IPS DF 6.9 (cell line): ENCODE data around the gene KIAA0753.
"Not testable (repeated sequence)": the region's sequence is repeated elsewhere in the genome, so short reads cannot be mapped to it uniquely, and the experiment has no call there.

Source experiments
- DNase-seq: peaks from one replicate; pipeline ENCODE4 v3.0.0-alpha.2; 2013; ENCODE audit warnings: low read depth, low spot score
- H3K27ac ChIP-seq: one replicate; pipeline ENCODE4 v1.5.1; 2013; ENCODE audit warnings: low read length, control low read depth
- H3K27me3 ChIP-seq: 2 replicates; pipeline ENCODE4 v1.6.1; 2013; ENCODE audit warnings: mild to moderate bottlenecking, low read length; ENCODE audit not compliant: control insufficient read depth, insufficient read depth
- H3K36me3 ChIP-seq: 2 replicates; pipeline ENCODE4 v1.6.1; 2013; ENCODE audit warnings: low read length; ENCODE audit not compliant: control insufficient read depth, insufficient read depth
- H3K4me1 ChIP-seq: 2 replicates; pipeline ENCODE4 v1.6.1; 2013; ENCODE audit warnings: low read length; ENCODE audit not compliant: control insufficient read depth, insufficient read depth
- H3K4me3 ChIP-seq: 2 replicates; pipeline ENCODE4 v1.5.1; 2013; ENCODE audit warnings: mild to moderate bottlenecking, low read length
- H3K9me3 ChIP-seq: 2 replicates; pipeline ENCODE4 v1.6.1; 2013; ENCODE audit warnings: low read length, inconsistent platforms; ENCODE audit not compliant: control insufficient read depth, insufficient read depth
- WGBS: extraction: QIAGEN DNeasy Blood & Tissue Kit; methylation state at CpG from one replicate; pipeline ENCODE4 v1.1.7; 2013; ENCODE audit warnings: mixed read lengths, missing lambda C conversion rate; ENCODE audit not compliant: insufficient read length, insufficient coverage; 5-methylcytosine and 5-hydroxymethylcytosine counted together

KIAA0753 gene

DNA sequence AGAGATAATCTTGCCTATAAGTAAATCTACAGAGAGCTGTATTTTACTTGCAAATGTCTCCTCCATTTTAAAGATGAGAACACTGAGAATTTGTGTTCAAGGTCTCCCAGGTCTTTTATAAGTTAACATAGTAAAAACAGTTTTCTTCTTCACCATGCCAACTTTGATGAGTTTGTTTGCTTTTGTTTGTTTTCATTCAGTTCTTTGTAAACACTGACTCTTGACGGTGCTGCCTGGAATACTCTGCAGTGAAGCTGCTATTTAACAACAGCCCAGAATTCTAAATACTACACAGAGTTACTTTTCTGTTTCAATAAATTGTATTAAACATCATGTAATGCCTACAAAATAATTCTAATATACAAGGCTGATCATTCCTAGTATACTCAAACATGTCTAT lies 42.8 kb downstream of the KIAA0753 start:
- Histone ChIP-seq H3K27ac (no peak overlapping the region), H3K36me3 (0 out of 2 replicates have a peak, but pooled peaks cover 3% of the 10 kb centered on the region), H3K4me3 (no peak overlapping the region), H3K4me1 (no peaks in the 10 kb centered on the region), H3K27me3 (no peaks in the 10 kb centered on the region), H3K9me3 (no peaks in the 10 kb centered on the region)
- no CpG with 5 or more reads among the region's 1 CpG for WGBS
- no peak for DNase-seq

DNA sequence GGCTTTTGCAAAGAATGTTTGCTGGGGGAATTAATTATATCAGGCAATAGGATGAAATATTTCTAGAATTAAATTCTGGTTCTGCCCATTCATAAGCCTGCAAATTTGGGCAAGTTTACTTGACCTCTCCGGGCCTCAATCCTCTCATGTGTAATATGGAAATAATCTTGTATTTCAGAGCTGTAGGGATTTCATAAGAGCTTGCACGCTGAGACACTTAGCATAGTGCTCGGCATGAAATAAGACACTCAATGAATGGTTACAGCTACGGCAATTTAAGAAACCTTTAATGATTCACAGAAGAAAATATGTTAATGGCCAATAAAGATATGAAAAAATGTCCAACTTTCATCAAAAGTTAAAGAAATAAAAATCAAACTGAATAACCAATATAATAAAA lies 43.6 kb downstream of the KIAA0753 start:
- WGBS = no CpG with 5 or more reads among the region's 4 CpGs
- H3K36me3 ChIP-seq = 0 out of 2 replicates have a peak, but pooled peaks cover 3% of the 10 kb centered on the region
- no peak overlapping the region for H3K27ac ChIP-seq
- no peaks in the 10 kb centered on the region for H3K27me3 ChIP-seq
- DNase-seq = no peak
- no peaks in the 10 kb centered on the region for H3K9me3 ChIP-seq
- no peaks in the 10 kb centered on the region for H3K4me1 ChIP-seq
- no peak overlapping the region for H3K4me3 ChIP-seq

DNA sequence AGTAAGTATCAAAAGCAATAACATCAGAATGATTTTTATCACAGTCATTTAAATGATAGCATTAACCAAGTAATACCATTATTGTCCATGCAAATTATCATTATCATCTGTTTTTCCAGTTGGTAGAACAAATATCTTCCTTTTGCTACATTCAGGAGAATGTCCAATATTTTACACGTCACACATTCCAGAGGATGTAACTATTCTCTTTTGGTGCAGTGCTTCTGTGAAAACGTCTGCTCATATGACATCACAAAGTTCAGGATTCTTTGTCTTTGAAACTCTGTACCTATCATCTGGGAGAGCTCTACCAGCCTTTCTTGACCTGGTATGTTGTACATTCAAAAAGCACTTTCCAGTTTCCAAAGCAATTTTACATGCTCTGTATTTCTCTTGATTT lies 44.0 kb downstream of the KIAA0753 start:
- Histone ChIP-seq H3K4me1 (no peaks in the 10 kb centered on the region), H3K9me3 (no peaks in the 10 kb centered on the region), H3K36me3 (0 out of 2 replicates have a peak, but pooled peaks cover 3% of the 10 kb centered on the region), H3K27me3 (no peaks in the 10 kb centered on the region), H3K27ac (no peak overlapping the region), H3K4me3 (no peak overlapping the region)
- no CpG with 5 or more reads among the region's 2 CpGs for WGBS
- DNase-seq = no peak

DNA sequence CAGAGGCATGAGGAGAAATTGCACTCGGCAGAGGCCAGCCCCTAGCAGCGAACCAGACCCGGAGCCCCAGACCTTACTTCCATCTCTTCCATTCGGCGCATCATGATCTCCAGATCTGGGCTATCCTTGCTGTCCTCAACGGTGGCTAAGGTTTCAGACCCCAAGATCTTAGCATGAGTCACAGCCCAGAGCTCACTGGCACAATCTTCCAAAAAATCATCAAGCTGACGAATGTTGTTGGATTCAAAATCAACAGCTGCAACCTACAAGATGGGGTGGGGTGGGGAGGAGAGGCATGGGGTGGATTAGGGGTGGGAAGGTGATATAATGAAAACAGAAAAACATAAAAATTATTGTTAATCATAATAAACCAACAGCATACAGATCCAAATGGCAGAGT lies 44.4 kb downstream of the KIAA0753 start:
- Histone ChIP-seq H3K27me3 (no peaks in the 10 kb centered on the region), H3K9me3 (no peaks in the 10 kb centered on the region), H3K36me3 (0 out of 2 replicates have a peak, but pooled peaks cover 3% of the 10 kb centered on the region), H3K4me1 (no peaks in the 10 kb centered on the region), H3K27ac (no peak overlapping the region), H3K4me3 (no peak overlapping the region)
- no CpG with 5 or more reads among the region's 7 CpGs for WGBS
- DNase-seq = no peak

DNA sequence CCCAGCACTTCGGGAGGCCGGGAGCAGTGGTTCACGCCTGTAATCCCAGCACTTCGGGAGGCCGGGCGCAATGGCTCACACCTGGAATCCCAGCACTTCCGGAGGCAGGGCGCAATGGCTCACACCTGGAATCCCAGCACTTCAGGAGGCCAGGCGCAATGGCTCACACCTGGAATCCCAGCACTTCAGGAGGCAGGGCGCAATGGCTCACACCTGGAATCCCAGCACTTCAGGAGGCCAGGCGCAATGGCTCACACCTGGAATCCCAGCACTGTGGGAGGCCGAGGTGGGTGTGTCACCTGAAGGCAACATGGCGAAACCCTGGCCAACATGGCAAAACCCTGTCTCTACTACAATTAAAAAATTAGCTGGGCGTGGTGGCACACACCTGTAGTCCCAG lies 47.1 kb downstream of the KIAA0753 start:
- H3K27me3 ChIP-seq, H3K9me3 ChIP-seq, DNase-seq, H3K27ac ChIP-seq, H3K4me1 ChIP-seq, H3K4me3 ChIP-seq, H3K36me3 ChIP-seq: not testable (repeated sequence)
- WGBS = no CpG with 5 or more reads among the region's 14 CpGs

DNA sequence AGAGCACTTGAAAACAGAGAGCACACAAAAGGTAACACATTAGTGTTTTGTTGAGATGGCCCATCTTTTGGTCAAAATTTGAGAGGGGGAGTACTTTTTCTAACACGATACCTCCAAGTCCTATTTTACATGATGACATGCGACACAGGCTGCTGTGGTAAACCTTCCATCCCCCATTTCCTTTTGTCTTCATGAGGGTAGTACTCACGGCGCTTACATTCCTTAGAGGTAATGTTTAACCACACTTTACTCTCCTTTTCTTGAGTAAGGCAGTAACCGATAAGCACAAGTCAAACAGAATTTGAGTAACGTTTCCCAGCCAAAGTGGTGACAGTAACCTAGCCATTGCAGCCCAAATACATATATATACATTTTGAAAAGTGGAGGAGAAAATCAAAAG lies 48.3 kb downstream of the KIAA0753 start:
- no peak overlapping the region for H3K27ac ChIP-seq
- no peaks in the 10 kb centered on the region for H3K4me1 ChIP-seq
- H3K36me3 ChIP-seq = peaks cover 9% of the 10 kb centered on the region; the same call in 1 of the 2 replicates
- DNase-seq = no peak
- H3K27me3 ChIP-seq = no peaks in the 10 kb centered on the region
- no CpG with 5 or more reads among the region's 6 CpGs for WGBS
- H3K9me3 ChIP-seq = no peaks in the 10 kb centered on the region
- H3K4me3 ChIP-seq = no peak overlapping the region

DNA sequence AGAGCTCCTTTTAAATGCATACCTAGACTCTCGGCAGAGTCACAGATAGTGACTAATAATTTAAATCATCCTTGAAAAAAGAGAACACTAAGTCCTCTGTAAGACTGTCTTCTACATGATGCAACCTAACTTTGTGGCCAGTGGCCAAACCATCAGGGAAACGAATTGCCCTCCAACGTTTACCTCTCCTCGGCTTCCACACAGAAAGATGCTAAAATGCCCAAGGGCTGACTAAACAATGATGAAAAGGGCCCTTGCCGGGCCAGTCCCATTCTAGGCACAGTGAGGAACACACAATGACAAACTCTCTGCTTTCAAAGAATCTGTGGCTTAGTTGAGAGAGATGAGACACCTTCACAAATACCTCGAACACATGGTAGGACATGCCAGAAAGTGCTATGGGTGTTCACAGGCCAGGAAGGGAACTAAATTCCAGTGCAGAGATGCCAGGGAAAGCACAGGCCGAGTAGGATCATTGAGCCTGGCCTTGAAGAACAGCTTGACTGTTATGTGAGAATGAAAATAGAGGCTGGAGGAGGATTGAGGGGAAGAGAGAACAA lies 48.8 kb downstream of the KIAA0753 start:
- H3K4me1 ChIP-seq = no peaks in the 10 kb centered on the region
- no CpG with 5 or more reads among the region's 7 CpGs for WGBS
- H3K9me3 ChIP-seq = no peaks in the 10 kb centered on the region
- H3K4me3 ChIP-seq = no peak overlapping the region
- DNase-seq = no peak
- no peaks in the 10 kb centered on the region for H3K27me3 ChIP-seq
- no peak overlapping the region for H3K27ac ChIP-seq
- H3K36me3 ChIP-seq = peaks cover 9% of the 10 kb centered on the region; the same call in 1 of the 2 replicates

DNA sequence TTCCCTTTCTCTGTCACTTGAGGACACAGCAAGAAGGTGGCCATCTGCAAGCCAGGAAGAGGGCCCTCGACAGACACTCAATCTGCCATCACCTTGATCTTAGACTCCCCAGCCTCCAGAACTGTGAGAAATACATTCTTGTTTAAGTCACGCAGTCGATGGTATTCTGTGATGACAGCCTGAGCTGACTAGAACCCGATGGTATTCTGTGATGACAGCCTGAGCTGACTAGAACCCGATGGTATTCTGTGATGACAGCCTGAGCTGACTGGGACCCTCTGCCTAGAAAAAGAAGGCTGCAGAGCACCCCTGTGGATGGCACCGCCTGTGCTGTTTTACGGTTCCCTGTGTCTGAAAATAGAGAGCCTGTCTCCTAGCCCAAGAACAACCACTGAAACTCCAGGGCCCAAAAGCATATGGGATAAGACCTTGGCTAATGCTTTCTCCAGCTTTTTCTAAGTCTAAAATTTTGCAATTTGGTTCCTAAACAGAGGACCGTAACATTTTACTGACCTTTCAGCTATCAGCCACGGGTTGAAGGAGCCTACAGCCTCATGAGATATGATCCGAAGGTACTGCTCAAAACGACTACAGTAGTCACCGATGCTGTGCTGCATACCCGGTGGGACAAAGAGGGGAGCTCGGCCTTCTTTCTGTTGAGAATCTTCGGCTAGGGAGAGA lies 51.1 kb downstream of the KIAA0753 start:
- no CpG with 5 or more reads among the region's 15 CpGs for WGBS
- Histone ChIP-seq H3K27ac (no peak overlapping the region), H3K4me1 (no peaks in the 10 kb centered on the region), H3K9me3 (no peaks in the 10 kb centered on the region), H3K36me3 (peaks cover 9% of the 10 kb centered on the region; the same call in 1 of the 2 replicates), H3K4me3 (no peak overlapping the region), H3K27me3 (no peaks in the 10 kb centered on the region)
- DNase-seq = no peak

DNA sequence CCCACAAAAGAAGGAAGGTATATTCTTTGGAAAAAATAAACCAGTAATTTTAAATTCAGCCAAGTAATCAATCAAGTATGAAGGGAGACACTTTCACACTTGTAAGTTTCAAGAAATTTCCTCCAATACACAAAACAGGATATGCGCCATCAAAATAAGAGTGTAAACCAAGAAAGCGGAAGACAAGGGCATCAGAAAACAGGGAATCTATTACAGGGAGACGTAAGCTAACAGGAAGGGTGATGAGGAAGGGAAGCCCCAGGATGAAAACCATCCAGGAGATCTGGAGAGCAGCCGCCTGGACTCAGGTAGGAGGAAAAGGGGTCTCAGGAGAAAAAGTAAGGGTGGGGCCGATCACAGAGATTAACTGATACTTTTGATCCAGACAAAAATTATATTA lies 52.3 kb downstream of the KIAA0753 start:
- WGBS = no CpG with 5 or more reads among the region's 5 CpGs
- H3K9me3 ChIP-seq = no peaks in the 10 kb centered on the region; the same call in 1 of the 2 replicates
- no peak overlapping the region for H3K4me3 ChIP-seq
- no peaks in the 10 kb centered on the region for H3K4me1 ChIP-seq
- peaks cover 9% of the 10 kb centered on the region; the same call in 1 of the 2 replicates for H3K36me3 ChIP-seq
- no peak overlapping the region for H3K27ac ChIP-seq
- no peak for DNase-seq
- no peaks in the 10 kb centered on the region for H3K27me3 ChIP-seq

DNA sequence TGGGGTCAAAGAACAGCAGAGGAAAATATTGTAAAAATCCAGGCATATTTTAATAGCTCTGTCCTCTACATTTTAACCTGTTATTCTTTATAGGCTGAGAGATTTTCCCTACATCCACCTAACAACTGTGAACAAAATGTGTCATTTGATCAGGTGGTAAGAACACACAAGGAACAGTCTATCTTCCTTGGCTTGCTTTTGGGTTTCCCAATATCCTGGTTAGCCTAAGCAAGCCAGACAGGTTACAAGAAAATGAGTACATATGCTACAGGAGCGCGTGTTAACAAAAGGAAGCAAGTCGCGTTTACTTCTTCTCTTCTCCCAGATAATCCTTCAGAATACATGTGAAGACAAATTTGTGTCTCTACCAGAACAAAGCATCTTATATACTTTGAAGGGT lies 53.2 kb downstream of the KIAA0753 start:
- no peak for DNase-seq
- Histone ChIP-seq H3K9me3 (no peaks in the 10 kb centered on the region; the same call in 1 of the 2 replicates), H3K4me1 (no peaks in the 10 kb centered on the region), H3K27ac (no peak overlapping the region), H3K27me3 (no peaks in the 10 kb centered on the region), H3K36me3 (peaks cover 9% of the 10 kb centered on the region; the same call in 1 of the 2 replicates), H3K4me3 (no peak overlapping the region)
- WGBS = no CpG with 5 or more reads among the region's 4 CpGs

DNA sequence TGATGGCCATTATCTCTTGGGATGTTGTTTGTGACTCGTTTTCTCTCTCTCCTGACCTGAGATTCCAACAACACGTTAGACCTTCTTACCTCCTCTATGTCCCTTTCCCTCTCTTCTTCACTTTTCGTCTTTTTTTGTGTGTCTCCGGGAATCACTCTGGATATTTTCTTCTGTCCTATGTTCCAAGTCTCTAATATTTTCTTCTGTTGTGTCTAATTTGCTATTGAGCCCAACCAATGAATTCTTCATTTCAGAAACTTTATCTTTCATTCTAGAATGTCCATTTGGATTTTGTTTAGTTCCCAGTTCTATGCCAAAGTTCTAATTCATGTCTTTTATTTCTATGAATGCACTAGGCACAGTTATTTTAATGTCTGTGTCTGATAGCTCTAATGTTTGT lies 57.1 kb downstream of the KIAA0753 start:
- DNase-seq = no peak
- WGBS = no CpG with 5 or more reads among the region's 4 CpGs
- H3K36me3 ChIP-seq = peaks cover 3% of the 10 kb centered on the region; the same call in 1 of the 2 replicates

More for the DNA sequence above, 57.1 kb downstream of the KIAA0753 start:
- no peak overlapping the region for H3K27ac ChIP-seq
- H3K27me3 ChIP-seq = no peaks in the 10 kb centered on the region
- H3K4me3 ChIP-seq = no peak overlapping the region
- no peaks in the 10 kb centered on the region for H3K4me1 ChIP-seq
- H3K9me3 ChIP-seq = no peaks in the 10 kb centered on the region; the same call in 1 of the 2 replicates
